ENCODE results near the gene NIPAL3. TPM values are rescaled to one million over a fixed set of nuclear protein-coding genes. Genes with fewer than 3 reads are reported as not detected.

Gene NIPAL3
- total RNA-seq, 4 donors from 2014 or later = 17.8 to 38.0 (median 27.0) TPM

GRCh38 chr1:24413350-24414163, 2.0 kb upstream of the NIPAL3 start, which contains the start of gene STPG1:
TSS of gene STPG1 (minus strand) at chr1:24413782. CDS start at chr1:24401388, 12,394 bp downstream.
- no peak for TF ChIP-seq CTCF (IDR thresholded peaks at IDR 0.05)
- ATAC-seq (ENCODE audit: low FRiP score) = peak; percentile 61
- peak; percentile 45 for DNase-seq (ENCODE audit: low spot score)

DNA sequence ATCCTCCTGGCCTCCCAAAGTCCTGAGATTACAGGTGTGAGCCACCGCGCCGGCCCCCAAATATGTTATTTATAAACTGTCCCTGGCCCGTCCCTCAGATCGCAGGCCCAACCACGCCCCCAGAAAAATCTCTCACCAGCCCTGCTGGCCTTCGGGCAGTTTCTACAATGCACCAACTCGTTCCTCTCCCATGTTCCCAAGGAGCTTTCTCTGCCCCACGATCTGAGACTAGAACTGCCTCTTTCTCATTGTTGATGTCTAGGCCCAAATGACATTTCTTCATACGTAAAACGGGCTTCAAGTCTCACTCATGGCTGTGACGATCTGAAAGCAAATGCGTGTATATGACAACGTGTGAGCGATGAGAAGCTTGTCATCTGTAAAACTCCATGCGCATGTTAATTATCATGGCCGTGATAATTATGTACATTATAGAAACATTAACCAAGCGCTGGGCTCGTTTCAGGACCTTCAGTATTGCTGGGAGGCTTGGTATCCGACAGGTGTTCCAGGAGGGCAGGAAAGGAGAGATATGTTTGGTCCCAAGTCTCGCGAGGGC, 748 bp upstream of the NIPAL3 start:
- ATAC-seq (ENCODE audit: low FRiP score) (no peak), DNase-seq (ENCODE audit: low spot score) (no peak)
- TF ChIP-seq CTCF (IDR thresholded peaks at IDR 0.05) = no peak

DNA sequence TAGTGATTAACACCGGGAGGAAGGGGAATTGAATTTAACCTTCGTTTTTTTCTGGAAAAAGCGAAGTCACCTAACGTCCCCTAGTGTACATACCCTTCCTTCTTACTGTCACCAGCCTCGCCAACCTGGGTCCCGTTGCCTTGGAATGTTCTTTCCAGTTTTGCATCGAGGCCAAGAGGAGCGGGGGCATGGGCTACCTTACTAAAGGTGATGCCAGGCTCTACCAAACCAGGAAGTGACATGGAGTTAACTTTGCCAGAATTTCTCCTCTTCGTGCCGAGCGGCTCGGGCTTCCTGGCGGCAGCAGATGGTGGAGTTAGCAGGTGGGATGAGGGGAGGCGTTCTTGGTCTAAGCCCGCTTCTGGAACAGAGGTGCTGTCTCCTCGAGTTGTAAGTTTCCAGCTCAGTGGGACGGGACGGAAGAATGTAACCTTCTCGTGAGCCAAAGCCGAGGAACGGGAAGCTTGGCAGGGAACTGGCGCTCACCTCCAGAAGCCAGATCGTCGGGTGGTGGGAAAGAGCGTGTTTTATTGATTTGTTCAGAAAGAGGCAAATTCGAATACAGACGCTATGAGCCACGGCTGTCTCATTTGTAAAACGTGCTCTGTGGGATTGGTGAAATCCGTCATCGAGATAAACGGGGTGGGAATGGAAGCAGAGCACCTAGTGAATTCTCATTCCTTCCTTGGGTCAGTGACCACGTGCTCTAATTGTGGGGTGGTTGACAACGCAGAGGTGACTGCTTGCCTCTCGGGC, 486 bp downstream of the NIPAL3 start:
- no peak for ATAC-seq (ENCODE audit: low FRiP score)
- TF ChIP-seq CTCF (IDR thresholded peaks at IDR 0.05) = no peak
- DNase-seq (ENCODE audit: low spot score) = no peak

DNA sequence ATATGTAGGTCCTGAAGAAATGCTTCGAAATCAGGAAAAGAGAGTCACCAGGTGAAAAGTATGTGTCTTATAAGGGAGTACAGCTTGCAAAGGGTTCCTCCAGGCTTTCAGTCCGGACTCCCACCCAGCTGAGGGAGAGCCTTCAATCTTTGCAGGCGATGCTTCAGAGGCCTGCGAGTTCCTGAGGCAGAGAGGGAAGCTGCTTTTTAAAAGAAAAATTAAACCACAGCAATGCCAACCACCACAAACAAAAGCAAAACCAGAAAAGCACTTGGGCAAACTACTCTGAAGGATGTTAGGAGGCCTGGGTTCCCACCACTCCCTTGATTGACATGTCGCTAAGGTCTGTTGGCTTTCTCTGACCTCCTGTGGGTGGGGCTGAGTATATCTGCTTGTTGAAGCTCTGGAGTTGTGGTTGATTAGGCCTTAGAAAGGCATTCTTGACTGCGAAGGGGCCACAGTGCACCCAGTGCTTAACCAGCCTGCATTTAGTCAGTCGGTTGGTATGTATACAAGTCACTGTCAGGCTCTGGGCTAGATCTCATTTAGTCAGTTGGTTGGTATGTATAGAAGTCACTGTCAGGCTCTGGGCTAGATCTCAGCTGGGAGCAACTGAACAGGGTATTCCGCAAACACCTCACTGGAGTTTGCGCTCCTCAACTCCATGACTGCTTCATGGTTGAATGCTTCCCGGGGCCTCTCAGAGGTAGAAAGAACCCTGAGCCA, 1.2 kb downstream of the NIPAL3 start:
- DNase-seq (ENCODE audit: low spot score) (no peak), ATAC-seq (ENCODE audit: low FRiP score) (no peak)
- TF ChIP-seq CTCF (IDR thresholded peaks at IDR 0.05) = no peak

GRCh38 chr1:24417681-24418080, 2.1 kb downstream of the NIPAL3 start:
- ATAC-seq (ENCODE audit: low FRiP score) (no peak), DNase-seq (ENCODE audit: low spot score) (no peak)
- no peak for TF ChIP-seq CTCF (IDR thresholded peaks at IDR 0.05)

DNA sequence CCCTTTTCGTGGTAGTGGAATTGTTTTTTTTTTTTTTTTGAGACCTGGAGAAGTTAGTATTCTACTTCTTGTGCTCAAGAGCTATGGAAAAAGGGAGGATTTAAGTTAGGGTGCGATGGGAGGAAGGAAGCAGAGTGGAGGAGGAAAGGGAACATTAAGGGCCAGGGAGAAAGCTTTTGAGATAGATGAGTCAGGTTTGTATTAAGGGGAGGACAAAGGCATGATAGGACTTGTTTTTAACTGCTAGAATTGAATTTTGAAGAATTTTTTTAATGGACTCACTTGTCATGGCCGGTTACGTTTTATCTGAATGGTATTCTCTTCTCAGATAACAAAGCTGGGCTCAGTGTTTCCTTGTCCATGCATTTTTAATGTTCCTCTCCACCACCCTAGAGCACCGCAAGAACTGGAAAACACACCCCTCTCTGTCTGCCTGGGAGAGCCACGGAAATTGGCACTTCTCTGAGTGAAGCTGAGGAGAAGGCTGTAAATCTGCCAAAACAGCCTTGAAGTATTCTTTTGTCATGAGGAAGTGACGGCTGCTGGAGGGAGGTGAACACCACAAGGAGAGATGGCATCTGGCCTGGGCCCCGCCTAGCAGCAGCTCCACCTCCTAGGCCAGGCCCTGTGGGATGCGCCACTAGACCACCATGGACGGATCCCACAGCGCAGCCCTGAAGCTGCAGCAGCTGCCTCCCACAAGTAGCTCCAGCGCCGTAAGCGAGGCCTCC, 3.5 kb downstream of the NIPAL3 start:
- peak; percentile 18 for ATAC-seq (ENCODE audit: low FRiP score)
- TF ChIP-seq CTCF (IDR thresholded peaks at IDR 0.05) = no peak
- no peak for DNase-seq (ENCODE audit: low spot score)
